HepG2 (cell line): ENCODE measurements around the gene NOXO1. TPM values are rescaled to one million over a fixed set of nuclear protein-coding genes. Genes with fewer than 3 reads are reported as not detected.

Experiments used
- GATAD2A ChIP-seq: IDR thresholded peaks from 2 replicates; pipeline ENCODE4 v1.6.1; 2016
- HIC2 ChIP-seq: sonication (generic); formaldehyde crosslinking; IDR thresholded peaks from 2 replicates; pipeline ENCODE4 v1.9.0; 2022; ENCODE audit warnings: low read depth, missing genetic modification reagents
- HMGXB3 ChIP-seq: sonication (generic); formaldehyde crosslinking; IDR thresholded peaks from 2 replicates; pipeline ENCODE4 v1.4.0; 2020; ENCODE audit warnings: missing genetic modification reagents, borderline replicate concordance
- IKZF1 ChIP-seq: fragments of 450-650 bp; IDR thresholded peaks from 2 replicates; pipeline ENCODE4 v1.7.1; 2016
- IKZF4 ChIP-seq: sonication (generic); formaldehyde crosslinking; IDR thresholded peaks from 2 replicates; pipeline ENCODE4 v1.5.1; 2020; ENCODE audit warnings: borderline replicate concordance, mild to moderate bottlenecking, low read depth, missing genetic modification reagents; ENCODE audit errors: not compliant biosample characterization
- NFYC ChIP-seq: IDR thresholded peaks from 2 replicates; pipeline ENCODE4 v1.6.1; 2016; ENCODE audit warnings: missing genetic modification reagents, missing compliant biosample characterization
- SOX5 ChIP-seq: IDR thresholded peaks from 2 replicates; pipeline ENCODE4 v1.6.1; 2016; ENCODE audit warnings: borderline replicate concordance
- SP1 ChIP-seq, 2 experiments: fragments of 450-650 bp in 1 of 2; sonication (generic) in 1 of 2; formaldehyde crosslinking in 1 of 2; IDR thresholded peaks; 2 replicates each; pipeline versions ENCODE4 v1.4.0 to v1.6.1; 2016 to 2020; ENCODE audit warnings: missing genetic modification reagents in 1 of 2
- SRSF4 ChIP-seq: fragments of 200-400 bp; formaldehyde crosslinking; IDR thresholded peaks from one replicate; pipeline ENCODE4 v1.6.1; 2018; ENCODE audit warnings: mild to moderate bottlenecking, low read depth, low read length, moderate library complexity; ENCODE audit not compliant: poor library complexity, severe bottlenecking
- TEAD3 ChIP-seq: optimal IDR thresholded peaks from 2 replicates; pipeline ENCODE3; 2016; ENCODE audit warnings: borderline replicate concordance
- ZNF256 ChIP-seq: sonication (generic); formaldehyde crosslinking; conservative IDR thresholded peaks from 2 replicates; pipeline ENCODE4 v1.4.0; 2020; ENCODE audit warnings: missing genetic modification reagents
- ZNF264 ChIP-seq: sonication (generic); formaldehyde crosslinking; IDR thresholded peaks from 2 replicates; pipeline ENCODE4 v1.4.0; 2020; ENCODE audit warnings: missing genetic modification reagents
- ZNF274 ChIP-seq: sonication (generic); formaldehyde crosslinking; IDR thresholded peaks from 2 replicates; pipeline ENCODE4 v1.5.1; 2020; ENCODE audit warnings: mild to moderate bottlenecking, missing genetic modification reagents
- ZNF33A ChIP-seq: sonication (generic); formaldehyde crosslinking; IDR thresholded peaks from 2 replicates; pipeline ENCODE4 v1.5.1; 2020; ENCODE audit warnings: missing genetic modification reagents, mild to moderate bottlenecking, moderate library complexity, borderline replicate concordance
- ZNF747 ChIP-seq: sonication (generic); formaldehyde crosslinking; IDR thresholded peaks from 2 replicates; pipeline ENCODE4 v1.8.1; 2023; ENCODE audit warnings: missing genetic modification reagents, mild to moderate bottlenecking, borderline replicate concordance
- polyA plus RNA-seq, 8 experiments: library from polyadenylated mRNA; depleted of rRNA in 3 of 8; stranded (reverse) in 7 of 8; unstranded in 1 of 8; fragments of >200 nt; fragmentation: Illumina TruSeq in 4 of 8; extraction: Trizol in 4 of 8; gene quantifications; 2 replicates each; pipeline versions ENCODE4 v1.2.1 to v1.2.3, GENCODE V29; 2011 to 2016; ENCODE audit warnings: low read depth in 4 of 8, missing spikeins in 1 of 8, mixed read lengths in 1 of 8; ENCODE audit not compliant: insufficient read depth in 1 of 8
- total RNA-seq, 5 experiments: library from RNA; depleted of rRNA; stranded (reverse); fragments of >200 nt; fragmentation: Illumina TruSeq; extraction: Trizol; gene quantifications; 2 replicates each; pipeline ENCODE4 v1.2.3, GENCODE V29; 2016; ENCODE audit warnings: low read depth in 1 of 5
- TF ChIP-seq, protein P1 (sequence below): IDR thresholded peaks from 2 replicates; pipeline ENCODE4 v1.6.1; 2016; ENCODE audit warnings: missing compliant biosample characterization, missing genetic modification reagents, borderline replicate concordance
- TF ChIP-seq, protein P2 (sequence below), 2 experiments: IDR thresholded peaks; 2 replicates each; pipeline ENCODE4 v1.6.1; 2011 to 2012; ENCODE audit warnings: low read length in 2 of 2, borderline replicate concordance in 1 of 2, low read depth in 1 of 2, mild to moderate bottlenecking in 1 of 2, moderate library complexity in 1 of 2

The NOXO1 gene
- total and polyA plus RNA-seq, 2 of the 13 experiments (the other 11 are each of a cell fraction or from before 2014, with no cell fraction given) = 0.69 to 1.4 TPM

GRCh38 chr16:2016407-2016922, 35.2 kb upstream of the NOXO1 start (continued):
- TF ChIP-seq HIC2 (CRISPR knock-in tag) (peak; percentile 52; the same call in 1 of the 2 replicates), ZNF33A (CRISPR knock-in tag) (no peak), IKZF4 (CRISPR knock-in tag) (no peak), ZNF264 (no peak), ZNF747 (CRISPR knock-in tag) (no peak), HMGXB3 (CRISPR knock-in tag) (no peak), SOX5 (no peak), TEAD3 (CRISPR knock-in tag) (no peak), ZNF274 (CRISPR knock-in tag) (no peak; the same call in 1 of the 2 replicates), ZNF256 (no peak), SP1 (IDR thresholded peaks at IDR 0.05) (no peak), SP1 (CRISPR knock-in tag; IDR thresholded peaks at IDR 0.05) (0 out of 2 replicates have a peak, but pooled peaks have one; percentile 12), GATAD2A (CRISPR knock-in tag) (peak; percentile 78), SRSF4 (no peak), IKZF1 (no peak), NFYC (CRISPR knock-in tag) (no peak)
- TF ChIP-seq, protein P1, sequence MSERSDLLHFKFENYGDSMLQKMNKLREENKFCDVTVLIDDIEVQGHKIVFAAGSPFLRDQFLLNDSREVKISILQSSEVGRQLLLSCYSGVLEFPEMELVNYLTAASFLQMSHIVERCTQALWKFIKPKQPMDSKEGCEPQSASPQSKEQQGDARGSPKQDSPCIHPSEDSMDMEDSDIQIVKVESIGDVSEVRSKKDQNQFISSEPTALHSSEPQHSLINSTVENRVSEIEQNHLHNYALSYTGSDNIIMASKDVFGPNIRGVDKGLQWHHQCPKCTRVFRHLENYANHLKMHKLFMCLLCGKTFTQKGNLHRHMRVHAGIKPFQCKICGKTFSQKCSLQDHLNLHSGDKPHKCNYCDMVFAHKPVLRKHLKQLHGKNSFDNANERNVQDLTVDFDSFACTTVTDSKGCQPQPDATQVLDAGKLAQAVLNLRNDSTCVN = no peak; the same call in 1 of the 2 replicates
- TF ChIP-seq, protein P2, sequence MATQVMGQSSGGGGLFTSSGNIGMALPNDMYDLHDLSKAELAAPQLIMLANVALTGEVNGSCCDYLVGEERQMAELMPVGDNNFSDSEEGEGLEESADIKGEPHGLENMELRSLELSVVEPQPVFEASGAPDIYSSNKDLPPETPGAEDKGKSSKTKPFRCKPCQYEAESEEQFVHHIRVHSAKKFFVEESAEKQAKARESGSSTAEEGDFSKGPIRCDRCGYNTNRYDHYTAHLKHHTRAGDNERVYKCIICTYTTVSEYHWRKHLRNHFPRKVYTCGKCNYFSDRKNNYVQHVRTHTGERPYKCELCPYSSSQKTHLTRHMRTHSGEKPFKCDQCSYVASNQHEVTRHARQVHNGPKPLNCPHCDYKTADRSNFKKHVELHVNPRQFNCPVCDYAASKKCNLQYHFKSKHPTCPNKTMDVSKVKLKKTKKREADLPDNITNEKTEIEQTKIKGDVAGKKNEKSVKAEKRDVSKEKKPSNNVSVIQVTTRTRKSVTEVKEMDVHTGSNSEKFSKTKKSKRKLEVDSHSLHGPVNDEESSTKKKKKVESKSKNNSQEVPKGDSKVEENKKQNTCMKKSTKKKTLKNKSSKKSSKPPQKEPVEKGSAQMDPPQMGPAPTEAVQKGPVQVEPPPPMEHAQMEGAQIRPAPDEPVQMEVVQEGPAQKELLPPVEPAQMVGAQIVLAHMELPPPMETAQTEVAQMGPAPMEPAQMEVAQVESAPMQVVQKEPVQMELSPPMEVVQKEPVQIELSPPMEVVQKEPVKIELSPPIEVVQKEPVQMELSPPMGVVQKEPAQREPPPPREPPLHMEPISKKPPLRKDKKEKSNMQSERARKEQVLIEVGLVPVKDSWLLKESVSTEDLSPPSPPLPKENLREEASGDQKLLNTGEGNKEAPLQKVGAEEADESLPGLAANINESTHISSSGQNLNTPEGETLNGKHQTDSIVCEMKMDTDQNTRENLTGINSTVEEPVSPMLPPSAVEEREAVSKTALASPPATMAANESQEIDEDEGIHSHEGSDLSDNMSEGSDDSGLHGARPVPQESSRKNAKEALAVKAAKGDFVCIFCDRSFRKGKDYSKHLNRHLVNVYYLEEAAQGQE (IDR thresholded peaks at IDR 0.05; ENCODE audit: borderline replicate concordance in 1 of 2, low read depth in 1 of 2, low read length in 2 of 2) = no peak
